Smooth muscle cell (in vitro differentiated cells): Measurements from ENCODE around the gene GMDS. TPM values are rescaled to one million over a fixed set of nuclear protein-coding genes. Genes with fewer than 3 reads are reported as not detected.

ENCODE experiments used
- DNase-seq: peaks from one replicate; lab custom pipeline; 2025; ENCODE audit not compliant: unreplicated experiment; lab: John Stamatoyannopoulos, UW
- H2AFZ ChIP-seq: fragments of 200-600 bp; sonication (generic); 2 replicates; pipeline ENCODE4 v1.6.0; 2016; ENCODE audit warnings: antibody characterized with exemption, low read depth, mild to moderate bottlenecking
- H3F3A ChIP-seq: fragments of 200-600 bp; sonication (generic); 2 replicates; pipeline ENCODE4 v1.6.0; 2017; ENCODE audit warnings: antibody characterized with exemption, low read depth
- H3K27ac ChIP-seq: fragments of 200-600 bp; sonication (generic); 2 replicates; pipeline ENCODE4 v1.5.1; 2016; ENCODE audit warnings: low read depth, mild to moderate bottlenecking
- H3K27me3 ChIP-seq: fragments of 200-600 bp; sonication (generic); 2 replicates; pipeline ENCODE4 v1.6.1; 2016; ENCODE audit warnings: low read depth, mild to moderate bottlenecking
- H3K36me3 ChIP-seq: fragments of 200-600 bp; sonication (generic); 2 replicates; pipeline ENCODE4 v1.5.1; 2016; ENCODE audit warnings: low read depth
- H3K4me1 ChIP-seq: fragments of 200-600 bp; sonication (generic); 2 replicates; pipeline ENCODE4 v1.5.1; 2016; ENCODE audit warnings: low read depth
- H3K4me2 ChIP-seq: fragments of 200-600 bp; sonication (generic); 2 replicates; pipeline ENCODE4 v1.6.0; 2016; ENCODE audit warnings: mild to moderate bottlenecking
- H3K4me3 ChIP-seq: fragments of 200-600 bp; sonication (generic); 2 replicates; pipeline ENCODE4 v1.5.1; 2016; ENCODE audit warnings: mild to moderate bottlenecking
- H3K79me2 ChIP-seq: fragments of 200-600 bp; sonication (generic); 2 replicates; pipeline ENCODE4 v1.6.0; 2016; ENCODE audit warnings: low read depth, mild to moderate bottlenecking
- H3K9ac ChIP-seq: fragments of 200-600 bp; sonication (generic); 2 replicates; pipeline ENCODE4 v1.6.0; 2016; ENCODE audit warnings: low read depth
- H3K9me3 ChIP-seq: fragments of 200-600 bp; sonication (generic); replicated peaks from 2 replicates; pipeline ENCODE4 v1.5.1; 2016; ENCODE audit warnings: low read depth
- H4K20me1 ChIP-seq: fragments of 200-600 bp; sonication (generic); 2 replicates; pipeline ENCODE4 v1.6.0; 2016; ENCODE audit warnings: low read depth
- CTCF ChIP-seq: fragments of 200-600 bp; sonication (generic); IDR thresholded peaks from 2 replicates; pipeline ENCODE4 v1.5.1; 2017; ENCODE audit warnings: borderline replicate concordance, mild to moderate bottlenecking, antibody characterized with exemption; ENCODE audit not compliant: insufficient read depth, poor library complexity, severe bottlenecking
- WGBS: methylation state at CpG from one replicate; pipeline ENCODE4 v1.1.7; 2016; ENCODE audit warnings: low lambda C conversion rate; 5-methylcytosine and 5-hydroxymethylcytosine counted together
- polyA plus RNA-seq: library from polyadenylated mRNA; unstranded; fragments of >200 nt; fragmentation: Nextera tagmentation; extraction: Ambion mirVana; gene quantifications from 2 replicates; pipeline ENCODE4 v1.2.1, GENCODE V29; 2016
- total RNA-seq: library from RNA; depleted of rRNA; stranded (reverse); fragments of >200 nt; gene quantifications from 2 replicates; pipeline ENCODE4 v1.2.3, GENCODE V29; 2014

Gene GMDS
- total and polyA plus RNA-seq, 2 experiments from 2014 or later, result 3.7 to 8.5 TPM

GRCh38 chr6:2171728-2172127 is 73.7 kb downstream of the GMDS start:
- H3K36me3 ChIP-seq, result no peaks in the 10 kb centered on the region
- 51% methylated on average over 5 of the region's 5 CpGs for WGBS
- no peaks in the 10 kb centered on the region for H3K27me3 ChIP-seq
- no peak for TF ChIP-seq CTCF
- H3F3A ChIP-seq, result no peaks in the 10 kb centered on the region
- H3K4me1 ChIP-seq, result peaks cover 11% of the 10 kb centered on the region
- no peak overlapping the region for H3K4me3 ChIP-seq
- H3K27ac ChIP-seq, result no peak overlapping the region
- H4K20me1 ChIP-seq, result no peaks in the 10 kb centered on the region
- H3K9ac ChIP-seq, result no peak overlapping the region
- H3K79me2 ChIP-seq, result no peaks in the 10 kb centered on the region
- H3K4me2 ChIP-seq, result no peak overlapping the region
- no peaks in the 10 kb centered on the region for H3K9me3 ChIP-seq
- no peak overlapping the region for H2AFZ ChIP-seq
- DNase-seq, result no peak

- Histone ChIP-seq H3K79me2 (no peaks in the 10 kb centered on the region), H3K9me3 (no peaks in the 10 kb centered on the region), H3K4me2 (peak overlapping the region; percentile 48), H4K20me1 (no peaks in the 10 kb centered on the region), H3K4me1 (peaks cover 11% of the 10 kb centered on the region), H2AFZ (no peak overlapping the region), H3K36me3 (no peaks in the 10 kb centered on the region), H3K27ac (peak overlapping the region; percentile 42), H3K27me3 (no peaks in the 10 kb centered on the region), H3K4me3 (no peak overlapping the region), H3K9ac (no peak overlapping the region), H3F3A (no peaks in the 10 kb centered on the region)
- TF ChIP-seq CTCF, result no peak
- no peak for DNase-seq
These were observed 76.9 kb downstream of the GMDS start for GRCh38 chr6:2168480-2168879.

- WGBS, result 14% methylated on average over 1 of the region's 1 CpG
These were observed 78.7 kb downstream of the GMDS start for GRCh38 chr6:2166717-2167116.

More at GRCh38 chr6:2166717-2167116, 78.7 kb downstream of the GMDS start:
- TF ChIP-seq CTCF, result no peak
- no peak overlapping the region for H3K27ac ChIP-seq
- H3K27me3 ChIP-seq, result no peaks in the 10 kb centered on the region
- peaks cover 11% of the 10 kb centered on the region for H3K4me1 ChIP-seq
- peaks cover 4% of the 10 kb centered on the region for H3F3A ChIP-seq
- no peak for DNase-seq
- H3K79me2 ChIP-seq, result no peaks in the 10 kb centered on the region
- no peaks in the 10 kb centered on the region for H3K36me3 ChIP-seq
- no peak overlapping the region for H3K4me3 ChIP-seq
- no peak overlapping the region for H2AFZ ChIP-seq
- H4K20me1 ChIP-seq, result no peaks in the 10 kb centered on the region
- no peak overlapping the region for H3K4me2 ChIP-seq
- no peaks in the 10 kb centered on the region for H3K9me3 ChIP-seq
- H3K9ac ChIP-seq, result no peak overlapping the region
